HG03521 (cell line): ENCODE data around the gene CPD.
A peak's percentile ranks its signal among the peaks of the same experiment; 100 is the strongest.
"Not testable (repeated sequence)": the region's sequence is repeated elsewhere in the genome, so short reads cannot be mapped to it uniquely, and the experiment has no call there.

ENCODE experiments used
- ATAC-seq: cut with Tn5 transposase; IDR thresholded peaks from one replicate; pipeline ENCODE4 v1.9.1; 2021; ENCODE audit warnings: mild to moderate bottlenecking, moderate library complexity; ENCODE audit not compliant: unreplicated experiment

CPD gene

GRCh38 chr17:30378825-30379302 is at the start of gene CPD:
TSS of gene CPD (plus strand) at chr17:30378927. CDS start at chr17:30378981, 54 bp downstream.
- ATAC-seq = peak; percentile 88

- ATAC-seq = no peak
Observed at GRCh38 chr17:30332057-30332542, 46.6 kb upstream of the CPD start.

DNA sequence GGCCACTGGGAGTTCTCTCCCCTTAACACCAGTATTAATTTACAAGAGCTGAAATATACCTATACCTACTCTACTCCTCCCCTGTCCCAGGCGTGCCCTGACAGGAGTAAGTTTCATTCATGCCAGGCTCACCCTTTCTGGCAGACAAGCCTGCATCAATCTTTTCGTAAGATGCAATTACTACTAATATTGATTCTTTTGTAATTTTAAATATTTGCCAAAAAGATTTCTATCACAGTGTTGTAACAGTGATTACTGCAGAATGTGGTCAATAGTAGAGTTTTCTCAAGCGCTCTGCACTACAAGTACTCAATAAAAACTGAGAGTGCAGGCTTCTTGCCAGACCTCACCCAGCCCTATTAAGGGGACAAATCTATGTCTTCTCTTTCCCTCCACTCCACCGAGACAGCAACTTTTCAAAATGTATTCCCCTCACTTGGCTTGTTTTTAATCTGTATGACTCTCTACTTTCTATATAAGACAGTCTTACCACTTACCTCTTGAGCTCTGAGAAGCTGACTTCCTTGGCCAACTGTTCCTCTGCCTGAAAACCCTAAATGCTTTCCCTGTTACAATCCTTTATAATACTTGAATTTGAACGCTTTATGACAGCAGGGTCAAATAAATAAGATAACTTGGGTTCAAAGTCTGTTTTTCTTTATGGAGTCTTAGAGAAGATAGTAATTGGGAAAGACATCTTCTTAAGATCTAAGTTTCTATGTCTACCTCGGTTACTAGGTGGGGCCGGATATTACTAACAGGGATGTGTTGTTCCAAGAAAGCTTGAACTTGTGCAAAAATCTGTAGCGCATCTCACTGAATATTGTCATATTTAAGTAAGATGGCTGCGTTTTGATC is 45.0 kb upstream of the CPD start, which contains the start of gene TMIGD1:
Gene TMIGD1 (minus strand): TSS at position 555 of the 858 bp plus-strand sequence. CDS start 1,924 bp downstream, outside the sequence.
- ATAC-seq = no peak

DNA sequence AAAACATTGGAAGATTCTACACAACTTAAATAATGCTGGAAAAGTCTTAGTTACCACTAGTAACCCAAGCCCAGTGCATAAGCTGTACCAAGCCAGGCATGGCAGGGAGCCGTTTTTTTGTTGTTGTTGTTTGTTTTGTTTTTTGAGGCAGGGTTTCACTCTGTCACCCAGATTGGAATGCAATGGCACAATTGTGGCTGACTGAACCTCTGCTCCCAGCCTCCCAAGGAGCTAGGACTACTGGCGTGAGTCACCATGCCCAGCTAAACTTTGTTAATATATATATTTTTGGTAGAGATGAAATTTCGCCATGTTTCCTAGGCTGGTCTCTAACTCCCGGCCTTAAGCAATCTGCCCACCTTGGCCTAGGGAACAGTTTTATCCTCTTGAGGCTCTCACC is 44.3 kb upstream of the CPD start:
- no peak for ATAC-seq

DNA sequence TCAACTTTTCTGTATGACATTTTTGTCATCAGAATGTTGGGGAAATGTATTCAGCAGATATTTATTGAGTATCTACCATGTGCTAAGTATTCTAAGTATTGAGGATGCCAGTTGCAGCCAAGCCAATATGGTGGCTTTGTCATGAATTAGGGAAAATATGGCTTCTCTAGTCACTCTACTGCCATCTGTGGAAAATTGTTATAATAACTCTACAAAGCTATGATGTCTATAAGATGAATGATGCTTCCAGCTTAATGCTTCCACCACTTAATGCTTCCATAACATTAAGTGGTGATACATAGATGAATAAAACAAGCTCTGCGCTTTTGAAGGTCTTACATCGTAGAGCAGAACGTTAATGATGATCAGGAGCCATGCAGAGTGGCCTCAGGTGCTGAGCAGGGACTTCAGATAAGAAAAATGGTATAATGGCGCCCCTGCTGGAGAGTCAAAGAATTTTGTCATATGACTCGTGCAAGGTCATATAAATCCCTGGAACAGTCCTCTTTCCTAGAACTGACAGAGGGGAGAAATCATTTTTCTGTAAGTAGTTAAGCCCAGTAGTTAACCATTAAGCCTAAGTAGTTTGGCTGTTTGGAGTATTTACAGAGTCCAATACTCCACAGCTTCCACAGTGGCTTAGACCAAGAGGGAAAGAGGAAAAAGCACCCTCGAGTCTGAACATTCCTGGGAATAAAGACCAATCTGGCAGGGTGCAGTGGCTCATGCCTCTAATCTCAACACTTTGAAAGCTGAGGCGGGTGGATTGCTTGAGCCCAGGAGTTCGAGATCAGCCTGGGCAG is 42.2 kb upstream of the CPD start:
- ATAC-seq = no peak

- ATAC-seq = no peak
Observed at GRCh38 chr17:30337393-30337999, 41.2 kb upstream of the CPD start.

GRCh38 chr17:30339086-30339485 is 39.6 kb upstream of the CPD start:
- no peak for ATAC-seq

DNA sequence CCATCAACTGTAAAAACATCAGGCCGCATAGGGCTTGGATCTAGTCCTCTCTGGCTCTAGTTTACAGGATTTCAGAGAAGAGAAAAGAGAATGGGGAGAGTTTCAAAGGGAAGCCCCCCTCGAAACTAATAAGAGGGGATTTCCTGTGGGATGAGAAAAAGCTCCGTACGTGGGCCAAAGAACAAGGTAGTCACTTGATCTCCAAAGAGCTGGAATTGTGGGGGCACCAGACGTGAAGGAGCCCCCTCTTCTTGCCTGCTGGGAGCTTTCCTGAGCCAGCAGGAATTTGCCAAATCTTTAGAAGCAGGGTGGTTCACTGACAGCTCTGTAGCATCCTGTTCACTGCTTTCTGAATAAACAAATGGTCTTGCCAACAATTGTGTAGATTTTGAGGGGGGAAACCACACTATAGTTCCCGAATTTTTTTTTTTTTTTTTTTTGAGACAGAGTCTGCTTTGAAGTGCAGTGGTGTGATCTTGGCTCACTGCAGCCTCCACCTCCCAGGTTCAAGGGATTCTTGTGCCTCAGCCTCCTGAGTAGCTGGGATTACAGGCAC is 37.8 kb upstream of the CPD start:
- ATAC-seq = no peak

DNA sequence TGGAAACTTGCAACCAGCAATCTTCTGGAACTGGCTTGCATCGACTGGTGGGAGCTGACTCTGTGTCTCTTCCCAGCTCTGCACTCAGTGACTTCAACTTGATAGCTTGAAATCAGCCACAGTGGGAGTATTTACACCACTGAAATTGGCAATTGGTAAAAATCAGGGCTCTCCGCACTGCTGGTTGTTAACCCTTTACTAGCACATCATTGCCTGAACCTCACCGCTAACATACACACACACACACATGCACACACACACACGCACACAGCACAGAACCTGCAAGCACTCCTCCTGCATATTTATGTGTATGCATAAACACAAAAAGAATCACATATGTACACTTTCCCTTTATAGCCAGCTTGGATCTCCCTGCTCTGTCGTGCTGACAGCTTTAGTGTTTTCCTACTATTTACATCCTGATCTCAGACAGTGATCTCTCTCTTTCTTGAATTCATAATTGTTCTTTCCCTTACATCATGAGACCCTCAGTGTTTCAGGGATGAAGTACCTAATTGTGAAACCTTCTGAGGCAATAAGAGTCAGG is 37.0 kb upstream of the CPD start:
- ATAC-seq = no peak

DNA sequence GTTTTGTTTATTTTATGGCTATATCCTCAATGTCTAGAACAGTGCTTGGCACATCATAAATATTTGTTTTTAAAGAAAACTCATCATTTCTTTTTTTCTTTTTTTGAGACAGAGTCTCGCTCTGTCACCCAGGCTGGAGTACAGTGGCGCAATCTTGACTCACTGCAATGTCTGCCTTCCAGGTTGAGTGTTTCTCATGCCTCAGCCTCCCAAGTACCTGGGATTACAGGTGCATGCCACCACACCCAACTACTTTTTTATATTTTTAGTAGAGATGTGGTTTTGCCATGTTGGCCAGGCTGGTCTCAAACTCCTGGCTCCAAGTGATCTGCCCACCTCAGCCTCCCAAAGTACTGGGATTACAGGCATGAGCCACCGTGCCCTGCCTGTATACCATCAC is 35.5 kb upstream of the CPD start:
- not testable (repeated sequence) for ATAC-seq

- ATAC-seq = no peak
Observed at GRCh38 chr17:30343796-30344195, 34.9 kb upstream of the CPD start.

GRCh38 chr17:30344283-30345088 is 34.2 kb upstream of the CPD start:
- ATAC-seq = no peak

GRCh38 chr17:30345089-30345433 is 33.7 kb upstream of the CPD start:
- ATAC-seq = no peak

DNA sequence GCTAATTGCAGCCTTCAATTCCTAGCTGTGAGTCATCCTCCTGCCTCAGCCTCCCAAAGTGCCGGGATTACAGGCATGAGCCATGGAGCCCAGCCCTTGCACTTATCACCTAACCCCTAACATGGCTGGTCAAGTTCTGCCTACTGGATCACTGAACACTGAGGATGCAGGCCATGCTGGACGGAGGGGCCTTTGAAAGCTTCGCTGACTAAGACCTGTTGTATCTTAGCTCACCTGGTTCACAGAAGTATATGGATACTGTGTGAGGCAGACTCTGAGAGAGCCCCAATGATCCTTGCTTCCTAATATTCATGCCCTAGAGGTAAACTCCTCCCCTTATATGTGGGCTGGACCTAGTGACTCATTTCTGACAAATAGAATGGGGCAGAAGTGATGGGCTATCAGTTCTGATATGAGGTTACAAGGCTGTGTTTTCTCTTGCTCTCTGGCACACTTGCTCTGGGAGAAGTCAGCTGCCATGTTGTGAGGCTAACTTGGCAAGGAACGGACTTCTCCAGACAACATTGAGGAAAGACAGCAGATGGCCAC is 33.1 kb upstream of the CPD start:
- no peak for ATAC-seq

- no peak for ATAC-seq
Observed at GRCh38 chr17:30346221-30346795, 32.4 kb upstream of the CPD start.

DNA sequence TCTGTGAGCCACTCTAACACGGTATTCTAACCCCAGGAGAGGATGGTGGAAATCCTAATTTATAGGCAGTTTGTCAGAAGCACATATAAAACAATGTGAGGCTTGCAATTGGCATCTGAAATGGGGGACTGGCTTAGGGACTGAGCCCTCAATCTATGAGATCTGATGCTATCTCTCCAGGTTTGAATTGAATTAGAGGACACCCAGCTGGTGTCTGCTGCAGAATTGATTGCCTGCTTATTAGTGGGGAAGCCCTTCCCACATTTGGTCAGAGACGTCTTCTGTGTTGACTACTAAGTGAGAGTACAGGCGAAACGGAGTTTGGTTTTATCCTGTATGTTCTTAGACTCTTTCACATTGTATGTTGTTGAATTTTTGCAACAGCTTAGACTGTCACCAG is 31.2 kb upstream of the CPD start:
- ATAC-seq = no peak

DNA sequence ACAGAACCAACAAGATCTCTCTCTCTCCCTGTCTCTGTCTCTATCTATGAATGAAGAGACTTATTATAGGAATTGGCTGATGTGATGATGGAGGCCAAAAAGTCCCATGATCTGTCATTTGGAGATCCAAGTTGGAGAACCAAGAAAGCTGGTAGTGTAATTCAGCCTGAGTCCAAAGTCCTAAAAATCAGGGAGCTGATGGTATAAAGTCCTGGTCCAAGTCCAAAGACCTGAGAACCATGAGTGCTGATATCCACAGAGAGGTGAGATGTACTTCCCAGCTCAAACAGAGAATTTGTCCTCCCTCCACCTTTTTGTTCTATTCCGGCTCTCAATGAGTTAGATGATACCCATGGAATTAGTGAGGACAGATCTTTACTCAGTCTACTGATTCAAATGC is 29.5 kb upstream of the CPD start:
- no peak for ATAC-seq

DNA sequence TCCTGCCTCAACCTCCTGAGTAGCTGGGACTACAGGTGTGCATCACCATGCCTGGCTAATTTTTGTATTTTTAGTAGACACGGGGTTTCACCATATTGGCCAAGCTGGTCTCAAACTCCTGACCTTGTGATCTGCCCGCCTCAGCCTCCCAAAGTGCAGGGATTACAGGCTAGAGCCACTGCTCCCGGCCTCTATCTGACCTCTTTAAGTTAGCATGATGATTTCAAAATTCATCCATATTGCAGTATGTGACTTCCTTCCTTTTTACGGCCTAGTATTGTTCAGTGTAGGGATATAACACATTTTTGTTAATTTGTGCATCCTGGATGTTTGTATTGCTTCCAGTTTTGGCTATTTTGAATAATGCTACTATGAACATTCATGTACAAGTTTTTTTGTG is 27.5 kb upstream of the CPD start:
- ATAC-seq = not testable (repeated sequence)

GRCh38 chr17:30351735-30352134 is 27.0 kb upstream of the CPD start:
- ATAC-seq = no peak
